Islet precursor cell (in vitro differentiated cells): ENCODE results near the gene METTL25B.

Experiments
- DNase-seq: peaks from one replicate; pipeline ENCODE4 v3.0.0-alpha.2; 2018

Gene METTL25B

GRCh38 chr1:156773607-156774006 is 45.3 kb downstream of the METTL25B start:
- no peak for DNase-seq

- no peak for DNase-seq
These were observed 47.5 kb downstream of the METTL25B start for GRCh38 chr1:156775799-156776198.

GRCh38 chr1:156776942-156777341 is 48.7 kb downstream of the METTL25B start:
- no peak for DNase-seq

- no peak for DNase-seq
These were observed 49.3 kb downstream of the METTL25B start for GRCh38 chr1:156777573-156777972.

GRCh38 chr1:156781585-156782186 is 53.4 kb downstream of the METTL25B start:
- no peak for DNase-seq

- no peak for DNase-seq
These were observed 57.2 kb downstream of the METTL25B start for GRCh38 chr1:156785458-156785857.
